ENCODE data around the gene CSTPP1. TPM values are rescaled to one million over a fixed set of nuclear protein-coding genes. Genes with fewer than 3 reads are reported as not detected.

The CSTPP1 gene
- total RNA-seq, 1 donor from 2014 or later, result 31.5 TPM

DNA sequence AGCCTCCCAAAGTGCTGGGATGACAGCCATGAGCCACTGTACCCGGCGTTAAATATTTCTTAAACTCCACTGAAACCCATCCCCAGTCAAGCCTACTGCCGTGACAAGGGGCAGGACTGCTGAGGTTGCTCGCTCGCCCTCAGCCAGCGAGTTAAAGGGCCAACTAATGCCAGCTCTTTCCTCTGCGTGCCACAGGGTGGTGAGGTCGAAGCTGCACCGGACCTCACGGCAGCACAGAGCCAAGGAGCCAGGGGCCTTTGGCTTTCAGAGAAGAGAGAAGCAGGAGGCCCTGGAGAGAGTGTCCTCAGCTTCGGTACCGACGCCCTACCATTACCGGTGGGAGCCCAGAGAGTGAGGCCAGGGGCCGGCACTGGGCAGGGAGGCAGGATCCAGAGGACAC, 227.3 kb downstream of the CSTPP1 start:
- no peaks in the 10 kb centered on the region for H3K27me3 ChIP-seq (ENCODE audit: control insufficient read depth, insufficient read depth, low read length)
- H3K36me3 ChIP-seq (ENCODE audit: control insufficient read depth, insufficient read depth, low read length), result peaks cover 4% of the 10 kb centered on the region
- no peak overlapping the region for H3K4me3 ChIP-seq (ENCODE audit: low read depth, low read length)
- TF ChIP-seq, protein P1, sequence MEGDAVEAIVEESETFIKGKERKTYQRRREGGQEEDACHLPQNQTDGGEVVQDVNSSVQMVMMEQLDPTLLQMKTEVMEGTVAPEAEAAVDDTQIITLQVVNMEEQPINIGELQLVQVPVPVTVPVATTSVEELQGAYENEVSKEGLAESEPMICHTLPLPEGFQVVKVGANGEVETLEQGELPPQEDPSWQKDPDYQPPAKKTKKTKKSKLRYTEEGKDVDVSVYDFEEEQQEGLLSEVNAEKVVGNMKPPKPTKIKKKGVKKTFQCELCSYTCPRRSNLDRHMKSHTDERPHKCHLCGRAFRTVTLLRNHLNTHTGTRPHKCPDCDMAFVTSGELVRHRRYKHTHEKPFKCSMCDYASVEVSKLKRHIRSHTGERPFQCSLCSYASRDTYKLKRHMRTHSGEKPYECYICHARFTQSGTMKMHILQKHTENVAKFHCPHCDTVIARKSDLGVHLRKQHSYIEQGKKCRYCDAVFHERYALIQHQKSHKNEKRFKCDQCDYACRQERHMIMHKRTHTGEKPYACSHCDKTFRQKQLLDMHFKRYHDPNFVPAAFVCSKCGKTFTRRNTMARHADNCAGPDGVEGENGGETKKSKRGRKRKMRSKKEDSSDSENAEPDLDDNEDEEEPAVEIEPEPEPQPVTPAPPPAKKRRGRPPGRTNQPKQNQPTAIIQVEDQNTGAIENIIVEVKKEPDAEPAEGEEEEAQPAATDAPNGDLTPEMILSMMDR (IDR thresholded peaks at IDR 0.05; ENCODE audit: insufficient read depth, low read length, poor library complexity, severe bottlenecking), result no peak
- no peak for DNase-seq (ENCODE audit: low read depth)

DNA sequence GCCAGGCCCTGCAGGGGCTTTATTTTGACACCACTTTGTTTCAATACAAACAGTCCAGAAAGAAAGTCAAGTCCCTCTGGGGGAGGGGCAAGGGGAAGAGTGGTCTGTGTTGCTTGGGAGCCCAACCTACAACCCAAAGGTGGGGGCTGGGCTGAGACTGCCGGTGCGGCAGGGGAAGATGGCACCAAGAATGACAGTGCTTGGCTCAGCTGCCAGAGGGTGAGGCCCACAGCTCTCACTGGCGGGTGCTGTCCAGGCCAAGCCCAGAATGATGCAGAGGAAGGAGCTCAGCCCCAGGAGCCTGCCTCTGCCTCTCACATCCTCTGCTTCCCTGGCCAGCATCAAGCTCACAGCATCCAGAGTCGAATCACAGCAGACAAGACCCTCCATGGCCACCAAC, 227.8 kb downstream of the CSTPP1 start:
- H3K36me3 ChIP-seq (ENCODE audit: control insufficient read depth, insufficient read depth, low read length), result peaks cover 5% of the 10 kb centered on the region
- DNase-seq (ENCODE audit: low read depth), result no peak

DNA sequence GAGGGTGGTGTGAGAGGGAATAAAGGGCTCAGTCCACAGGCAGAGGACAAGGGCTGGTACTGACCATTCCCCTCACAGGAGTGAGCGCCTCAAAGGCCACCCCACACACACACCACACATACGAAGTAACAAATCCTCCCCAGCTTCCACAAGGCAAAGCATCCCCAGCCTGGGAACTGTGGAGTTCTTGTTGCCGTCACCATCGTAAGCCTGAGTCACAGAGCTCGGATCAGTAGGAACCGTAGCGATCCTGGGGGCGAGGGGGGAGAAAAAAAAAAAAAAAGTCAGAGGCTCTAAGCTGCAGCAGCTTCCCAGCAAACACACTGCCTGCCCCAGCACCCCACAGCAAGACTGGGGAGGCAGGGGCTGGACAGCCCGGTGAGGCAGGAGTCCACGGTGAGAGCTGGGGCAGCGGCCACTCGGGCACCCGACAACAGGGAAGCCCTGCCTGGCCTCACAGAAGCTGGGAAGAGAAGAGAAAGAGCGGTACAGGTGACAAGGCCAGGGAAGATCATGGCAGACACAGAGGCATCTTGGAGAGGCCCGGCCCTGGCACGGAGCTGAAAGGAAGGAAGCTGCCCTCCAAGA, 228.8 kb downstream of the CSTPP1 start:
- H3K36me3 ChIP-seq (ENCODE audit: control insufficient read depth, insufficient read depth, low read length), result peaks cover 5% of the 10 kb centered on the region
- H3K4me3 ChIP-seq (ENCODE audit: low read depth, low read length), result no peak overlapping the region
- no peaks in the 10 kb centered on the region for H3K27me3 ChIP-seq (ENCODE audit: control insufficient read depth, insufficient read depth, low read length)
- no peak for DNase-seq (ENCODE audit: low read depth)
- TF ChIP-seq, protein P1 (IDR thresholded peaks at IDR 0.05; ENCODE audit: insufficient read depth, low read length, poor library complexity, severe bottlenecking), result no peak

More for the DNA sequence above, 227.8 kb downstream of the CSTPP1 start:
- TF ChIP-seq, protein P1 (IDR thresholded peaks at IDR 0.05; ENCODE audit: insufficient read depth, low read length, poor library complexity, severe bottlenecking), result no peak
- Histone ChIP-seq H3K27me3 (ENCODE audit: control insufficient read depth, insufficient read depth, low read length) (no peaks in the 10 kb centered on the region), H3K4me3 (ENCODE audit: low read depth, low read length) (no peak overlapping the region)

DNA sequence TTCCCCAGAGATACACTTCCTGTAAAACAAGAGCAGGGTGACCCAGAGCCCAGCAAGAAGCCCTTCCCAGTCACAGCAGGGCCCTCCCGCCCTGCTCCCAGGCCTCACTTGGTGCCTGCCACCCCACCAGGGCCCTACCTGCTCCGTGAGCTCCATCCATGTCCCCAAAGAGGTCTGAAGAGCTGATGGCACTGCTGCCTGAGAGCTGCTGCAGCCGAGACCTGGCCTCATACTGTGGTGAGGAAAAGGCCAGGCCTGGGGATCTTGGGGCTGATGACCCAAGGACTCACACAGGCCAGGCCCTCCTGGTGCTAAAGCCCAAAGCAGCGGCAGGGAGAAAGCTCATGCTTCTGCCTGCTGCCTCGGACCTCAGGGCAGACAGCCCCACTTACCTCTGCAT, 229.8 kb downstream of the CSTPP1 start:
- TF ChIP-seq, protein P1 (IDR thresholded peaks at IDR 0.05; ENCODE audit: insufficient read depth, low read length, poor library complexity, severe bottlenecking), result no peak
- no peak for DNase-seq (ENCODE audit: low read depth)
- H3K4me3 ChIP-seq (ENCODE audit: low read depth, low read length), result no peak overlapping the region
- H3K36me3 ChIP-seq (ENCODE audit: control insufficient read depth, insufficient read depth, low read length), result peaks cover 5% of the 10 kb centered on the region
- no peaks in the 10 kb centered on the region for H3K27me3 ChIP-seq (ENCODE audit: control insufficient read depth, insufficient read depth, low read length)

DNA sequence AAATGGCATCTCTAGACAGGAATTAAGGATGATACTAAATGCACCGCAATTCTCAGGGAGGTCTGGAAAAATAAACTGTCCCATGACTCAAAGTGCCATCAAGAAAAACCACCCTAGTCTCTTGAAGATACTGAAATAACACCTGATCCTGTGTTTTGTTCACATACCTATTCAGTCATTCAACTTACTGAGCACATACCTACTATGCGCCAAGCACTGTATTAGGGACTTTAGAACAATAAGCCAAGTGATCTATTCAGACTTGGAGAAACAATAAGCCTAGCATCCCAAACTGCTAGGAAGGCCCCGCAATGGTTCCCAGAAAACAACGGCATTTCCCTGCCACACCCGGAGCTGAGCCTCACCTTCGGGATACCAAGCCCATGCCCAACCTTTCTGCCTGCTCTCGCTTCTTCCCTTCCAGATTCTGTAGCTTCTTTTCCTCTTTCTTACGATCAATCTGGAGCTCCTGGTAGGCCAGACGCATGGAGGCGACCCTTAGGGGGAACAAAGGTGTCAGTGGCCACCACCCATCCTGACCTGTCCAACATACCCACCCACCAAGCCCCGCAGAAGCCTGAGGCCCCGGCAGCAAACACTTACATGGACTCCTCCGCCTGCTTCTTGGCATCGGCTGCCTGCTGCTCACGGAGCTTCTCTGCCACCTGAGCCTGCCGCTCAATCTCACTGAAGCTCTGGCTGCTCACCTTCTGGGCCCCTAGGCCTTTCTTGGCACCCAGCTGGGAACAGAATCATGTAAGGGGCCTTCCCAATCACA, 234.7 kb downstream of the CSTPP1 start:
- H3K27me3 ChIP-seq (ENCODE audit: control insufficient read depth, insufficient read depth, low read length), result no peaks in the 10 kb centered on the region
- TF ChIP-seq, protein P1 (IDR thresholded peaks at IDR 0.05; ENCODE audit: insufficient read depth, low read length, poor library complexity, severe bottlenecking), result no peak
- no peak for DNase-seq (ENCODE audit: low read depth)
- H3K4me3 ChIP-seq (ENCODE audit: low read depth, low read length), result no peak overlapping the region
- peaks cover 6% of the 10 kb centered on the region for H3K36me3 ChIP-seq (ENCODE audit: control insufficient read depth, insufficient read depth, low read length)

All from kidney epithelial cell (primary cell).